ENCODE data around the gene RNF167.

DNA sequence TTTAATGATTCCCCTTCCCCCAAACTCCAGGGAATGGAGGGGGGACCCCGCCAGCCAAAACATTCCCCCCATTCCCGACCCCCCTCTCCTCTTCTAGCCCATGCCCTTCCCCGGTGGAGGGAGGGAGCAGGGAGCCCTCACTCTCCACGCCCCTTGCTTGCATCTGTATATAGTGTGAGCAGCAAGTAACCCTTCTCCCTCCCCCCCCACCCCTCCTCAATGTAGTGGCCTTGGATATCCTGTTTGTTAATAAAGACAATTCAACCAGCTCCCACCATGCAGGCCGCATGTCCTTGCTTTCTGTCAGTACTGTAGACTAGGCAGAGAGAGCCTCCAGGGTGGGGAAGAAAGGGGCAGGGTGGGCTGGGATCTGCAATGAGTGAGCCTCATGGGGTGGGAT is 42.3 kb upstream of the RNF167 start:
- TF ChIP-seq, protein P1, sequence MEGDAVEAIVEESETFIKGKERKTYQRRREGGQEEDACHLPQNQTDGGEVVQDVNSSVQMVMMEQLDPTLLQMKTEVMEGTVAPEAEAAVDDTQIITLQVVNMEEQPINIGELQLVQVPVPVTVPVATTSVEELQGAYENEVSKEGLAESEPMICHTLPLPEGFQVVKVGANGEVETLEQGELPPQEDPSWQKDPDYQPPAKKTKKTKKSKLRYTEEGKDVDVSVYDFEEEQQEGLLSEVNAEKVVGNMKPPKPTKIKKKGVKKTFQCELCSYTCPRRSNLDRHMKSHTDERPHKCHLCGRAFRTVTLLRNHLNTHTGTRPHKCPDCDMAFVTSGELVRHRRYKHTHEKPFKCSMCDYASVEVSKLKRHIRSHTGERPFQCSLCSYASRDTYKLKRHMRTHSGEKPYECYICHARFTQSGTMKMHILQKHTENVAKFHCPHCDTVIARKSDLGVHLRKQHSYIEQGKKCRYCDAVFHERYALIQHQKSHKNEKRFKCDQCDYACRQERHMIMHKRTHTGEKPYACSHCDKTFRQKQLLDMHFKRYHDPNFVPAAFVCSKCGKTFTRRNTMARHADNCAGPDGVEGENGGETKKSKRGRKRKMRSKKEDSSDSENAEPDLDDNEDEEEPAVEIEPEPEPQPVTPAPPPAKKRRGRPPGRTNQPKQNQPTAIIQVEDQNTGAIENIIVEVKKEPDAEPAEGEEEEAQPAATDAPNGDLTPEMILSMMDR (IDR thresholded peaks at IDR 0.05): no peak
- TF ChIP-seq POLR2A (IDR thresholded peaks at IDR 0.05): no peak

All from lower leg skin (tissue), 3 donors.